NCI-H2227 (cell line): ENCODE measurements around the gene NPAS2.

Source experiments
- DNase-seq: peaks from one replicate; lab custom pipeline; 2025; ENCODE audit not compliant: unreplicated experiment; lab: John Stamatoyannopoulos, UW

The NPAS2 gene

GRCh38 chr2:100962366-100963025, 142.6 kb downstream of the NPAS2 start:
- no peak for DNase-seq

- no peak for DNase-seq
These were observed 143.1 kb downstream of the NPAS2 start for GRCh38 chr2:100963026-100963375.

GRCh38 chr2:100964222-100964621, 144.3 kb downstream of the NPAS2 start:
- no peak for DNase-seq

- no peak for DNase-seq
These were observed 144.8 kb downstream of the NPAS2 start for GRCh38 chr2:100964681-100965169.

- DNase-seq = no peak
These were observed 145.7 kb downstream of the NPAS2 start for GRCh38 chr2:100965596-100965995.

- DNase-seq = no peak
These were observed 147.8 kb downstream of the NPAS2 start for GRCh38 chr2:100967716-100968115.

GRCh38 chr2:100968146-100969145, 148.5 kb downstream of the NPAS2 start:
- DNase-seq = no peak

- no peak for DNase-seq
These were observed 150.1 kb downstream of the NPAS2 start for GRCh38 chr2:100969998-100970397.

- DNase-seq = no peak
These were observed 151.3 kb downstream of the NPAS2 start for GRCh38 chr2:100971221-100971620.

- DNase-seq = no peak
These were observed 152.5 kb downstream of the NPAS2 start for GRCh38 chr2:100972452-100972851.

GRCh38 chr2:100974712-100975520, 155.0 kb downstream of the NPAS2 start:
- no peak for DNase-seq

GRCh38 chr2:100975521-100975785, 155.5 kb downstream of the NPAS2 start:
- DNase-seq = no peak

- no peak for DNase-seq
These were observed 156.1 kb downstream of the NPAS2 start for GRCh38 chr2:100976061-100976460.

- DNase-seq = no peak
These were observed 156.9 kb downstream of the NPAS2 start for GRCh38 chr2:100976645-100977391.

GRCh38 chr2:100977511-100977910, 157.6 kb downstream of the NPAS2 start:
- no peak for DNase-seq

- DNase-seq = no peak
These were observed 158.7 kb downstream of the NPAS2 start for GRCh38 chr2:100978582-100979191.

- DNase-seq = no peak
These were observed 160.1 kb downstream of the NPAS2 start for GRCh38 chr2:100980046-100980445.

- DNase-seq = no peak
These were observed 161.1 kb downstream of the NPAS2 start for GRCh38 chr2:100981011-100981410.

- no peak for DNase-seq
These were observed 162.5 kb downstream of the NPAS2 start for GRCh38 chr2:100982431-100982861.

- DNase-seq = no peak
These were observed 163.3 kb downstream of the NPAS2 start for GRCh38 chr2:100983201-100983600.
